Thoracic aorta (tissue), 2 donors: Measurements from ENCODE around the gene CLASP1. TPM values are rescaled to one million over a fixed set of nuclear protein-coding genes. Genes with fewer than 3 reads are reported as not detected.

Experiments
- ATAC-seq: fragments of 150-250 bp; one replicate; pipeline ENCODE4 v1.8.0; 2017; ENCODE audit warnings: low read depth; ENCODE audit not compliant: insufficient number of reproducible peaks, low FRiP score
- DNase-seq: peaks from one replicate; pipeline ENCODE4 v3.0.0-alpha.2; 2020; ENCODE audit warnings: low spot score
- H3K27ac ChIP-seq, 2 donors: fragments of 200-600 bp; sonication (generic); 1 replicate in 1 of 2; 2 replicates in 1 of 2; pipeline ENCODE4 v1.5.1; 2016; ENCODE audit warnings: mild to moderate bottlenecking in 2 of 2, moderate library complexity in 2 of 2
- H3K27me3 ChIP-seq: fragments of 200-600 bp; sonication (generic); replicated peaks from 2 replicates; pipeline ENCODE4 v1.6.0; 2016; ENCODE audit warnings: mild to moderate bottlenecking; ENCODE audit not compliant: insufficient read depth
- H3K36me3 ChIP-seq: fragments of 200-600 bp; sonication (generic); one replicate; pipeline ENCODE4 v1.5.1; 2016
- H3K4me1 ChIP-seq, 2 donors: fragments of 200-600 bp; sonication (generic); 1 replicate in 1 of 2; 2 replicates in 1 of 2; pipeline versions ENCODE4 v1.5.1 to v1.6.0; 2016; ENCODE audit warnings: low read depth in 2 of 2, mild to moderate bottlenecking in 1 of 2; ENCODE audit not compliant: control insufficient read depth in 1 of 2
- H3K4me3 ChIP-seq: fragments of 200-600 bp; sonication (generic); 2 replicates; pipeline ENCODE4 v1.5.1; 2016; ENCODE audit warnings: mild to moderate bottlenecking
- H3K9me3 ChIP-seq: fragments of 200-600 bp; sonication (generic); 2 replicates; pipeline ENCODE4 v1.5.1; 2016
- total RNA-seq, 2 donors: library from RNA; depleted of rRNA; stranded (reverse); fragments of >200 nt; gene quantifications; one replicate each; pipeline versions ENCODE4 v1.1.0 to v1.2.3, GENCODE V29; 2016
- TF ChIP-seq, protein P1 (sequence below): fragments of 200-600 bp; sonication (generic); IDR thresholded peaks from one replicate; pipeline ENCODE4 v1.5.1; 2019; ENCODE audit warnings: antibody characterized with exemption

CLASP1 gene
- total RNA-seq, 2 donors from 2014 or later = 69.7 to 113 TPM

DNA sequence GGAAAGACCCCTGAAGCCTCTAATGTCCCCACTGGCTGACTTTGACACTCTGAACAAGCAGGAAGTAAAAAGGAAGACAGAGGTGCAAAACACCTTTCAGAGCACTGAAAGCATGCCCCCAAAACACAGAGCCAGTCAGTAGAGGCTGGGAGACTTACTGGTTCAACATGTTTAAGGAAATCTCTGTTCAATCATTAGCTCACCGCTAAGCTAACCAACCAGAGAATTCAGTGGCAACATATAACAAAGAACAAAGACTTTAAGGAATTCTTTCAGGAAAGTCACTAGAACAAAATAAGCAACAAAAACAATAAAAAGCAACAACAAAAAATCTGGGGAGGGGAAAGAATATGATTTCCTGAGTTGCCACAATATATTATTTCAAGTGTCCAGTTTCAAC lies 142.6 kb downstream of the CLASP1 start:
- no peaks in the 10 kb centered on the region for H3K9me3 ChIP-seq

DNA sequence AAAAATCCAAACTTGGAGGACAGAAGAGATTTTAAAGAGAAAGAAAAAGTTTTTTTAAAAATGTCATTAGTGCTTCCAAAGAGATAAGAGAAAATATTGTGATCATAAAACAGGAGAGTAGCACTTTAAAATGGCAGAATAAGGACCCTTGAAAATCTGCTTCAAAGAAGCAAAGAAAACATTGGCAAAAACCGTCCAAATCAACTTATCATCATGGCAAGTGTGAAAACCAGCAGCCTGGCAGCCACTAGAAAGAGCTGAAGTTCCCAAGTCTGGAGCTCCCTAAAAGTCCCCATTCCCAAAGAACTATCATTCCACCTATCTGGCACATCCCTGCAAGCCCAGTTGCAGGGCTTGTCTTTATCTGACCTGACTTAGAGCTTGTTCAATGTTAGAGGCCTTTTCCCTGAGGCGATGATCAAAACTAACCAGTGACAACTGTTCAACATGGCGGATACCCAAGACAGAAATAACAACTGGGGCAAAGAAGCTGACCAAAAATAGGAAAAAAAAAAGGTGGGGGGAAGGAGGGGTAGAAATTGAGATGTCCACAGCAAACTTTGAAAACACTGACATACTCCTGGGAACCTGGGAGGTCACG lies 143.2 kb downstream of the CLASP1 start:
- H3K27ac ChIP-seq = no peak overlapping the region
- H3K27me3 ChIP-seq = no peaks in the 10 kb centered on the region
- peaks cover 3 to 26% of the 10 kb centered on the region in 2 donors for H3K4me1 ChIP-seq
- no peak for DNase-seq
- no peak overlapping the region for H3K4me3 ChIP-seq
- ATAC-seq = no peak
- no peaks in the 10 kb centered on the region for H3K36me3 ChIP-seq
- no peaks in the 10 kb centered on the region for H3K9me3 ChIP-seq
- TF ChIP-seq, protein P1, sequence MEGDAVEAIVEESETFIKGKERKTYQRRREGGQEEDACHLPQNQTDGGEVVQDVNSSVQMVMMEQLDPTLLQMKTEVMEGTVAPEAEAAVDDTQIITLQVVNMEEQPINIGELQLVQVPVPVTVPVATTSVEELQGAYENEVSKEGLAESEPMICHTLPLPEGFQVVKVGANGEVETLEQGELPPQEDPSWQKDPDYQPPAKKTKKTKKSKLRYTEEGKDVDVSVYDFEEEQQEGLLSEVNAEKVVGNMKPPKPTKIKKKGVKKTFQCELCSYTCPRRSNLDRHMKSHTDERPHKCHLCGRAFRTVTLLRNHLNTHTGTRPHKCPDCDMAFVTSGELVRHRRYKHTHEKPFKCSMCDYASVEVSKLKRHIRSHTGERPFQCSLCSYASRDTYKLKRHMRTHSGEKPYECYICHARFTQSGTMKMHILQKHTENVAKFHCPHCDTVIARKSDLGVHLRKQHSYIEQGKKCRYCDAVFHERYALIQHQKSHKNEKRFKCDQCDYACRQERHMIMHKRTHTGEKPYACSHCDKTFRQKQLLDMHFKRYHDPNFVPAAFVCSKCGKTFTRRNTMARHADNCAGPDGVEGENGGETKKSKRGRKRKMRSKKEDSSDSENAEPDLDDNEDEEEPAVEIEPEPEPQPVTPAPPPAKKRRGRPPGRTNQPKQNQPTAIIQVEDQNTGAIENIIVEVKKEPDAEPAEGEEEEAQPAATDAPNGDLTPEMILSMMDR = no peak

More for the DNA sequence above, 142.6 kb downstream of the CLASP1 start:
- no peaks in the 10 kb centered on the region for H3K27me3 ChIP-seq
- ATAC-seq (no peak), DNase-seq (no peak)
- peaks cover 3 to 23% of the 10 kb centered on the region in 2 donors for H3K4me1 ChIP-seq
- H3K36me3 ChIP-seq = no peaks in the 10 kb centered on the region
- H3K27ac ChIP-seq = no peak overlapping the region
- H3K4me3 ChIP-seq = no peak overlapping the region
- TF ChIP-seq, protein P1 = no peak

DNA sequence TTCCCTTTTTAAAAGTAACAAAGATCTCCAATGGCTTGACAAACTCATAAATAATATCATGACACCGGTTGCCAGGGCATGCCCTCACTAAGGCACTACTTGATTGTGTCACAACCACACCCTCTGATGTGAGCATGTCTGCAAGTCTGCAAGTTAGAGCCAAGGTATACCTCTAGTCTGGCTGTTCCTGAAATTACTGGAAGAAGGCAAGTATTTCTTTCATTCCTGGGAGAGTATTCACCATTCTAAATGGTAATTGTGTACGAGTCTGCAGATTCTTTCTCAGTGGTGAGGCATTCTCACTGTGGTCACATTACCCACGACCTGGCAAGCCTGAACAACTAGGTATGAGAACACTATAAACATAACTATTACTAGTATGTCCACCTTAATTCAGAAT lies 144.3 kb downstream of the CLASP1 start:
- H3K27me3 ChIP-seq = no peaks in the 10 kb centered on the region
- H3K36me3 ChIP-seq = no peaks in the 10 kb centered on the region
- DNase-seq = no peak
- peaks cover 3 to 31% of the 10 kb centered on the region in 2 donors for H3K4me1 ChIP-seq
- ATAC-seq = peak; percentile 80
- TF ChIP-seq, protein P1 = no peak
- no peak overlapping the region for H3K4me3 ChIP-seq
- peak overlapping the region in 1 of 2 donors; percentile 34 for H3K27ac ChIP-seq
- no peaks in the 10 kb centered on the region for H3K9me3 ChIP-seq

DNA sequence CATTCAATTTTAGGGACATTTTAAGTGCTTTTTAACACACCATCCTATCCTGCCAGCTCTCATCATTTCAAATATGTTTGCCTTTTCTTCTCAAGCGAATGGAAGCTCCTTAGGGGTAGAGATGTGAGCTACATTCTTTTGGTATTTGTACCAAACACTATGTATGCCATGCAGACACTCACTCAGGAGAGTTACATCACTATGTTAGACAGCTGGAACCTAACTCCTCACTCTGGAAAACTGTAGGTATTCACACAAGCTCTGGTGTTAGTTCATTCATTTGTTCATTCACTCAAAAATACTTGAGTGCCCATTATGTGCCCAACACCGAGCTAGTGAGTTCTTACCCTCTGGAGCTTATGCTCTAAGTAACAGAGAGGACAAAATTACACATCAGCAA lies 144.9 kb downstream of the CLASP1 start:
- ATAC-seq = no peak
- Histone ChIP-seq H3K4me3 (no peak overlapping the region), H3K27ac (no peak overlapping the region), H3K27me3 (no peaks in the 10 kb centered on the region), H3K4me1 (peaks cover 3 to 31% of the 10 kb centered on the region in 2 donors), H3K36me3 (no peaks in the 10 kb centered on the region), H3K9me3 (no peaks in the 10 kb centered on the region)
- TF ChIP-seq, protein P1 = no peak
- no peak for DNase-seq

DNA sequence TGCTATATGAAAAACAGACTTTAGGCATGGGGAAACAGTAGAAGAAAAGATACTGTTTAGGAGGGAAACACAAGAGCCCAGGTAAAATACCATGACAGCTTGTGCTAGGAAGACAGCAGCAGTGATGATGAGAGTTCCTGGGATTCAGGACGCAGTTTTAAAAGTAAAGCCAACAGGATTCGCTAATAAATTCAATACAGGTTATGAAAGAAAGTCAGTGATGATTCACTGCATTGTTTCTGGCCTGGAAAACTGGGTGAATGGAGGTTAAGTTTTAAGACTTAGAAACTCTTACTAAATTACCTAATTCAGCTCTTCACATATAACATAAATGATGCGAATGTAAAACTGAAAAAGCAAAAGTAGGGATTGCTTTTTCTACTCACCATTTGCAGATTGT lies 146.5 kb downstream of the CLASP1 start:
- no peak for DNase-seq
- Histone ChIP-seq H3K27me3 (no peaks in the 10 kb centered on the region), H3K4me3 (no peak overlapping the region), H3K9me3 (no peaks in the 10 kb centered on the region), H3K27ac (no peak overlapping the region), H3K36me3 (no peaks in the 10 kb centered on the region), H3K4me1 (peaks cover 3 to 31% of the 10 kb centered on the region in 2 donors)
- ATAC-seq = no peak
- TF ChIP-seq, protein P1 = no peak
